Caco-2 (cell line): ENCODE data around the gene DTWD2. TPM values are rescaled to one million over a fixed set of nuclear protein-coding genes. Genes with fewer than 3 reads are reported as not detected.
"Not testable (repeated sequence)": the region's sequence is repeated elsewhere in the genome, so short reads cannot be mapped to it uniquely, and the experiment has no call there.

ENCODE experiments used
- BruUV-seq: library from RNA; stranded (reverse); fragments of 400-500 nt; replicated peaks from 2 replicates; lab custom pipeline; 2021; lab: Mats Ljungman, UMichigan
- CTCF ChIA-PET: fragments of 300-600 bp; sonication (Branson Sonifier 250); formaldehyde crosslinking; loops from one replicate; lab custom pipeline; 2022; ENCODE audit warnings: antibody characterized with exemption; lab: Charles Lee
- POLR2A ChIA-PET: fragments of 300-600 bp; sonication (Branson Sonifier 250); formaldehyde crosslinking; loops from one replicate; lab custom pipeline; 2022; ENCODE audit warnings: antibody characterized with exemption; lab: Charles Lee
- DNase-seq, 2 experiments: peaks; one replicate each; pipeline versions ENCODE4 v3.0.0 to v3.0.0-alpha.2; 2020 to 2022
- H3K27me3 ChIP-seq: replicated peaks from 2 replicates; pipeline ENCODE4 v1.6.0; 2011; ENCODE audit warnings: low read length; ENCODE audit not compliant: control insufficient read depth, insufficient read depth
- H3K36me3 ChIP-seq: 2 replicates; pipeline ENCODE4 v1.5.1; 2011; ENCODE audit warnings: low read length; ENCODE audit not compliant: control insufficient read depth, insufficient read depth
- H3K4me1 ChIP-seq: fragments of 250-450 bp; sonication (Bioruptor Pico); 2 replicates; pipeline ENCODE4 v1.5.1; 2020; ENCODE audit warnings: mild to moderate bottlenecking
- H3K4me3 ChIP-seq: 2 replicates; pipeline ENCODE4 v1.5.1; 2011; ENCODE audit warnings: low read depth, mild to moderate bottlenecking, control low read depth, low read length
- H3K9me3 ChIP-seq: fragments of 250-450 bp; sonication (Bioruptor Pico); 2 replicates; pipeline ENCODE4 v1.5.1; 2020; ENCODE audit warnings: mild to moderate bottlenecking, moderate library complexity
- H3K27ac Mint-ChIP-seq: one replicate; pipeline ENCODE4 v1.8.0; 2022; ENCODE audit warnings: mixed read lengths; ENCODE audit not compliant: unreplicated experiment
- H3K27me3 Mint-ChIP-seq: one replicate; pipeline ENCODE4 v1.8.0; 2022; ENCODE audit warnings: mixed read lengths; ENCODE audit not compliant: insufficient read depth, unreplicated experiment
- H3K36me3 Mint-ChIP-seq: one replicate; pipeline ENCODE4 v1.8.0; 2022; ENCODE audit warnings: mild to moderate bottlenecking, mixed read lengths; ENCODE audit not compliant: insufficient read depth, unreplicated experiment
- H3K4me1 Mint-ChIP-seq: one replicate; pipeline ENCODE4 v1.8.0; 2022; ENCODE audit warnings: low read depth, mixed read lengths; ENCODE audit not compliant: unreplicated experiment
- H3K4me3 Mint-ChIP-seq: one replicate; pipeline ENCODE4 v1.8.0; 2022; ENCODE audit warnings: mild to moderate bottlenecking, moderate library complexity, mixed read lengths; ENCODE audit not compliant: unreplicated experiment
- H3K9me3 Mint-ChIP-seq: one replicate; pipeline ENCODE4 v1.8.0; 2022; ENCODE audit warnings: mixed read lengths; ENCODE audit not compliant: unreplicated experiment
- intact Hi-C: fragments of 100-400 bp; cut with micrococcal nuclease; formaldehyde crosslinking; loops from one replicate; pipeline ENCODE4 v1.10.0; 2022; ENCODE audit not compliant: unreplicated experiment
- total RNA-seq: library from RNA; stranded (reverse); gene quantifications from 2 replicates; pipeline ENCODE4 v1.2.3, GENCODE V29; 2022
- TF ChIP-seq, protein P1 (sequence below), 2 experiments: fragments of 200-600 bp in 1 of 2; IDR thresholded peaks; 1 replicate in 1 of 2; 2 replicates in 1 of 2; pipeline versions ENCODE4 v1.5.1 to v1.8.0; 2011 to 2022; ENCODE audit warnings: antibody characterized with exemption in 1 of 2, control low read depth in 1 of 2, inconsistent platforms in 1 of 2, low read depth in 1 of 2, low read length in 1 of 2, mild to moderate bottlenecking in 1 of 2, moderate library complexity in 1 of 2; ENCODE audit not compliant: insufficient read depth in 1 of 2, severe bottlenecking in 1 of 2, unreplicated experiment in 1 of 2

DTWD2 gene
- total RNA-seq, 1 experiment from 2014 or later = 5.6 TPM

- Histone ChIP-seq H3K27me3 (no peaks in the 10 kb centered on the region), H3K36me3 (no peaks in the 10 kb centered on the region), H3K4me1 (peaks cover 12% of the 10 kb centered on the region), H3K4me3 (no peak overlapping the region), H3K9me3 (no peaks in the 10 kb centered on the region; the same call in 1 of the 2 replicates)
- no peak overlapping the region for H3K4me3 Mint-ChIP-seq
- CTCF ChIA-PET = no interaction called here
- intact Hi-C loops = no loop called here
- TF ChIP-seq, protein P1, sequence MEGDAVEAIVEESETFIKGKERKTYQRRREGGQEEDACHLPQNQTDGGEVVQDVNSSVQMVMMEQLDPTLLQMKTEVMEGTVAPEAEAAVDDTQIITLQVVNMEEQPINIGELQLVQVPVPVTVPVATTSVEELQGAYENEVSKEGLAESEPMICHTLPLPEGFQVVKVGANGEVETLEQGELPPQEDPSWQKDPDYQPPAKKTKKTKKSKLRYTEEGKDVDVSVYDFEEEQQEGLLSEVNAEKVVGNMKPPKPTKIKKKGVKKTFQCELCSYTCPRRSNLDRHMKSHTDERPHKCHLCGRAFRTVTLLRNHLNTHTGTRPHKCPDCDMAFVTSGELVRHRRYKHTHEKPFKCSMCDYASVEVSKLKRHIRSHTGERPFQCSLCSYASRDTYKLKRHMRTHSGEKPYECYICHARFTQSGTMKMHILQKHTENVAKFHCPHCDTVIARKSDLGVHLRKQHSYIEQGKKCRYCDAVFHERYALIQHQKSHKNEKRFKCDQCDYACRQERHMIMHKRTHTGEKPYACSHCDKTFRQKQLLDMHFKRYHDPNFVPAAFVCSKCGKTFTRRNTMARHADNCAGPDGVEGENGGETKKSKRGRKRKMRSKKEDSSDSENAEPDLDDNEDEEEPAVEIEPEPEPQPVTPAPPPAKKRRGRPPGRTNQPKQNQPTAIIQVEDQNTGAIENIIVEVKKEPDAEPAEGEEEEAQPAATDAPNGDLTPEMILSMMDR (IDR thresholded peaks at IDR 0.05; ENCODE audit: insufficient read depth in 1 of 2, low read depth in 1 of 2, low read length in 1 of 2, severe bottlenecking in 1 of 2, unreplicated experiment in 1 of 2) = no peak
- no TSS peak for BruUV-seq
- H3K9me3 Mint-ChIP-seq = peaks cover 27% of the 10 kb centered on the region
- H3K4me1 Mint-ChIP-seq = peaks cover 8% of the 10 kb centered on the region
- no peaks in the 10 kb centered on the region for H3K36me3 Mint-ChIP-seq
- no peak for DNase-seq
- H3K27me3 Mint-ChIP-seq = no peaks in the 10 kb centered on the region
- no peak overlapping the region for H3K27ac Mint-ChIP-seq
- POLR2A ChIA-PET = interaction anchor here (0.6 kb wide), 1 partner anchor 91 kb away, joined by 5 read pairs; the partner anchor contains the start of gene DMXL1
Measured at GRCh38 chr5:118980017-118980416, 8.3 kb downstream of the DTWD2 start.

- POLR2A ChIA-PET, H3K9me3 ChIP-seq, H3K4me3 Mint-ChIP-seq, H3K36me3 Mint-ChIP-seq, DNase-seq, H3K27ac Mint-ChIP-seq, BruUV-seq, CTCF ChIA-PET, intact Hi-C loops, H3K27me3 Mint-ChIP-seq, H3K27me3 ChIP-seq, H3K4me3 ChIP-seq, H3K36me3 ChIP-seq, H3K4me1 Mint-ChIP-seq, H3K4me1 ChIP-seq: not testable (repeated sequence)
- peaks cover 41% of the 10 kb centered on the region for H3K9me3 Mint-ChIP-seq
Measured at GRCh38 chr5:118973779-118974445, 14.4 kb downstream of the DTWD2 start.

DNA sequence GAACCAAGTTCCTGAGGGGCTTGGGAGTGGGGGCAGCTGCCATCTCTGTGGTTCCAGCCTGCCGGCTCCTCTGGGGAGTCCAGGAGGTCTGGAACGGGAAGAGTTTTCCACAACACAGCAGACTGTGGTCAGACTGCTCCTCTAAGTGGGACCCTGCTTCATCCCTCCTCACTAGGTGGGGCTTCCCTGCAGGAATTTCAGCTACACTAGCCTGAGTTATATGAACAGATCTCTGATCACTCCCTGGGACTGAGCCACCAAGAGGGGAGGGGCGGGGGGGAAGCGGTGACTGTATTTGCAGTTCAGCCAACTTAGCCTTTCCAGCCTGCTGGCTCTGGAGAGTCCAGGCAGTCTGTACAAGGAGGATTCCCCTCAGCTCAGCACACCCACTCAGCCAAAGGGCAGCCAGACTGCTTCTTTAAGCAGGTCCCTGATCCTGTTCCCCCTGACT is 19.4 kb downstream of the DTWD2 start:
- no peaks in the 10 kb centered on the region for H3K27me3 ChIP-seq
- Mint-ChIP-seq H3K4me1 (no peaks in the 10 kb centered on the region), H3K9me3 (peaks cover 8% of the 10 kb centered on the region), H3K4me3 (no peak overlapping the region), H3K27me3 (no peaks in the 10 kb centered on the region), H3K36me3 (no peaks in the 10 kb centered on the region), H3K27ac (no peak overlapping the region)
- TF ChIP-seq, protein P1 (IDR thresholded peaks at IDR 0.05; ENCODE audit: insufficient read depth in 1 of 2, low read depth in 1 of 2, low read length in 1 of 2, severe bottlenecking in 1 of 2, unreplicated experiment in 1 of 2) = no peak
- H3K9me3 ChIP-seq = no peaks in the 10 kb centered on the region
- intact Hi-C loops = no loop called here
- H3K4me1 ChIP-seq = no peaks in the 10 kb centered on the region
- CTCF ChIA-PET = no interaction called here
- POLR2A ChIA-PET = no interaction called here
- H3K4me3 ChIP-seq = no peak overlapping the region
- BruUV-seq = no TSS peak
- DNase-seq = no peak
- H3K36me3 ChIP-seq = no peaks in the 10 kb centered on the region
